ENCODE data around the gene RGR.

RGR gene

DNA sequence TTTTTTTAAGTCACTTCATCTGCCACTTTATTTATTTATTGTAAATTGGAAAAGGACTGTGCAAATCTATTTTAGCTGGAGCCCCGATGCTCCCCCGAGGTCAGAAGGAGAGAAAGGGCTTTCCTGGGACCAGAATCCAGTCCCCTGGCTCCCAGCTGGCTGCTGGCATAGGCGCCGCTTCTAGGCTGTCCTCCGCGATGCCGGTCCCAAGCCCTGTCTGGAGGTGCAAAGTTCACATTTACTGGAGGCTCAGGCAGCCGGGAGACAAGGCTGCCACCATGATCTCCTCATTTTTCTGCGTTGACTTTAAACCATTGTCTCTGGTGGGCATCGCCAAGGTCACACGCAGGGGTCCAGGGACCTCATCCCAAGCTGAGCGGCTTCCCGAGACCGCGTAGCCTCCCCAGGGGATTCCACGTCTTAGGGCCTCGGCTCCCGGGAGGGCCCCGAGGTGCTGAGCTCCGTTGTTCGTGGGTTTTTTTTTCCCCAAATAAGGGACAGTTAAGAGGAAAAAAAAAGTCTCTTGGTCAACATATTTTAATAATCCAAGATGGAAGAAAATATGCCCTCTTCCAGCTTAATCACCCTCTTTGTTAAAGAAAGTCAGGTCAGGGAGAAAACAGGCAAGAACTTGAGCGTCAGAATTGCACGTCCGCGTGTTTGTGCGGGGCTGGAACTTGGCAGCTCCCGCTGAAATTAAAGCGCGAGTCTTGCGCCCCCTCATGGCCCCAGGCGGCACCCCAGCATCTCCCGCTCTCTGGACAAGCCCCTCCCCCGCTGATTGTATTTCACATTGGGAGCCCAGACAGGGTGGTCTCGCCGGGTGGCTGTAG lies 11.9 kb downstream of the RGR start:
- H3K27ac ChIP-seq (ENCODE audit: low read depth, low read length) = no peak overlapping the region
- H3K9me3 ChIP-seq (ENCODE audit: control insufficient read depth in 1 of 2, low read length in 2 of 2) = no peaks in the 10 kb centered on the region
- no peak overlapping the region for H3K9ac ChIP-seq (ENCODE audit: low read depth in 1 of 2, low read length in 2 of 2)
- H3K4me3 ChIP-seq (ENCODE audit: low read depth in 1 of 2, low read length in 2 of 2) = no peak overlapping the region
- no peaks in the 10 kb centered on the region for H3K27me3 ChIP-seq (ENCODE audit: control insufficient read depth in 1 of 2, insufficient read depth in 2 of 2, low read length in 2 of 2)
- no peaks in the 10 kb centered on the region for H3K36me3 ChIP-seq (ENCODE audit: control insufficient read depth in 1 of 2, insufficient read depth in 2 of 2, low read length in 2 of 2)
- H3K4me1 ChIP-seq (ENCODE audit: control insufficient read depth in 1 of 2, insufficient read depth in 2 of 2, low read length in 2 of 2) = no peaks in the 10 kb centered on the region

- Histone ChIP-seq H3K9me3 (ENCODE audit: control insufficient read depth in 1 of 2, low read length in 2 of 2) (no peaks in the 10 kb centered on the region), H3K9ac (ENCODE audit: low read depth in 1 of 2, low read length in 2 of 2) (no peak overlapping the region), H3K4me1 (ENCODE audit: control insufficient read depth in 1 of 2, insufficient read depth in 2 of 2, low read length in 2 of 2) (no peaks in the 10 kb centered on the region), H3K27ac (ENCODE audit: low read depth, low read length) (no peak overlapping the region), H3K4me3 (ENCODE audit: low read depth in 1 of 2, low read length in 2 of 2) (no peak overlapping the region), H3K27me3 (ENCODE audit: control insufficient read depth in 1 of 2, insufficient read depth in 2 of 2, low read length in 2 of 2) (peaks cover 0 to 2% of the 10 kb centered on the region in 2 donors), H3K36me3 (ENCODE audit: control insufficient read depth in 1 of 2, insufficient read depth in 2 of 2, low read length in 2 of 2) (no peaks in the 10 kb centered on the region)
These were observed 12.6 kb downstream of the RGR start for GRCh38 chr10:84257343-84258020.

DNA sequence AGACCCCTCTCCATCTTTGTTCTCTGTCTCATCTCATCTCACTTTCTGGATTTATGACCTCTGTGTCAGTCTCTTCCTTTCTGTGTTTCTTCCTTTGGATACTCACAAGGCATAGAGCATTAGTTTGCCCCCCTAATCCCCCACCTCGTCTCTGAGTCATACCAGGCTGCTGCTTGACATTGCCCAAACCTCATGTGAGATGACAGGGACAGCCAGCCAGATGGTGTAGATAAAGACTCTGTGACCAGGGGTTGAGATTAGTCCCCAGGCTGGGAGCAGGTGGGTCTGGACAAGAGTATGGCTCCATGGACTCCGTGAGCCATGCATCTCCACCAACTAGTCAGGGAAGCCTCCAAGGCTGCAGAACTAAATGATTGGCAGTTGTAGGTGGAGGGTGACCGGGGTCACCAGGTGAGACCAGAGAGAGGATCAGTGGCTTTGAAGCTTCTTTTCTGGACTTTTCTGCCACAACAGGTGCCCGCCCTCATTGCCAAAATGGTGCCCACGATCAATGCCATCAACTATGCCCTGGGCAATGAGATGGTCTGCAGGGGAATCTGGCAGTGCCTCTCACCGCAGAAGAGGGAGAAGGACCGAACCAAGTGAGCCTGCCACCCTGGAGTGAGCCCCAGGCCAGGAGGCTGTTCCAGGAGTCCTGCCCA lies 13.3 kb downstream of the RGR start:
- peaks cover 0 to 5% of the 10 kb centered on the region in 2 donors for H3K27me3 ChIP-seq (ENCODE audit: control insufficient read depth in 1 of 2, insufficient read depth in 2 of 2, low read length in 2 of 2)

GRCh38 chr10:84261236-84261915 lies 16.5 kb downstream of the RGR start:
- Histone ChIP-seq H3K9ac (ENCODE audit: low read depth in 1 of 2, low read length in 2 of 2) (no peak overlapping the region), H3K9me3 (ENCODE audit: control insufficient read depth in 1 of 2, low read length in 2 of 2) (no peaks in the 10 kb centered on the region), H3K36me3 (ENCODE audit: control insufficient read depth in 1 of 2, insufficient read depth in 2 of 2, low read length in 2 of 2) (no peaks in the 10 kb centered on the region), H3K4me1 (ENCODE audit: control insufficient read depth in 1 of 2, insufficient read depth in 2 of 2, low read length in 2 of 2) (no peaks in the 10 kb centered on the region), H3K27ac (ENCODE audit: low read depth, low read length) (no peak overlapping the region), H3K4me3 (ENCODE audit: low read depth in 1 of 2, low read length in 2 of 2) (no peak overlapping the region), H3K27me3 (ENCODE audit: control insufficient read depth in 1 of 2, insufficient read depth in 2 of 2, low read length in 2 of 2) (peaks cover 0 to 5% of the 10 kb centered on the region in 2 donors)

More for the DNA sequence above, 13.3 kb downstream of the RGR start:
- H3K4me1 ChIP-seq (ENCODE audit: control insufficient read depth in 1 of 2, insufficient read depth in 2 of 2, low read length in 2 of 2) = no peaks in the 10 kb centered on the region
- H3K9me3 ChIP-seq (ENCODE audit: control insufficient read depth in 1 of 2, low read length in 2 of 2) = no peaks in the 10 kb centered on the region
- H3K4me3 ChIP-seq (ENCODE audit: low read depth in 1 of 2, low read length in 2 of 2) = no peak overlapping the region
- H3K36me3 ChIP-seq (ENCODE audit: control insufficient read depth in 1 of 2, insufficient read depth in 2 of 2, low read length in 2 of 2) = no peaks in the 10 kb centered on the region
- H3K27ac ChIP-seq (ENCODE audit: low read depth, low read length) = no peak overlapping the region
- H3K9ac ChIP-seq (ENCODE audit: low read depth in 1 of 2, low read length in 2 of 2) = no peak overlapping the region

DNA sequence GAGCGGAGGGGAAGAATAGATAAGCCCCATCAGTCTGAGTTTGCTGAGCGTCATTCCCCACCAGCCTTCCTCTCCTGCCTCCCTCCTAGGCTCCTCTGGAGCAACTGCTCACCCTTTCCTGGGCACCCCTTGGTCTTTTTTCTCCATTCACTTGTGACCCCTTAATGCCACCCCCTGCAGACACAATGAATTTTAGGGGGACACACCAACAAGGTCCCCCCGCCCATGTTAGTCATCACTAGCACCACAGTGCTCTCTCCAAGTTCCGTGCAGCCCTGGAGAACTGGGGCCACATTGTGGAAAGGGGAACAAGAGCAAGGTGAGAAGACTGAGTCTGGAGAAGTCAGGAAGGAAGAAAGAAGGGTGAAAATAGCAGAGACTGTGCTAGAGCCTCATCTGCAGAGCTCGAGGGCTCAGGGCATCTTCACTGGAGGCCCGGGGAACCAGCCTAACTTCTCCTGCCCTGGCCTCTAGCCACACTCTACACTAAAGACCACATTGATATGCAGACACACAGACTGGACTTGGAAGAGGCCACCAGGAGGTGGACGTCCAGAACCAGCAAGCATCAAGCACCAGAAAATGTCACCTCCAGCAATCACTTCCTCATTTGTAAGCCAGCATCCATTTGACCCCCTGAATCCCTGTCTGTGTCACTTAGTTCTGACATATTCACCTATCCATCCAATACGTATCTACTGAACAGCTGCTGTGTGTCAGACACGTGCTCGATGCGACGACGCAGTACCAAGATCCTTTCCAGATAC lies 17.5 kb downstream of the RGR start:
- Histone ChIP-seq H3K27ac (ENCODE audit: low read depth, low read length) (no peak overlapping the region), H3K9me3 (ENCODE audit: control insufficient read depth in 1 of 2, low read length in 2 of 2) (no peaks in the 10 kb centered on the region), H3K9ac (ENCODE audit: low read depth in 1 of 2, low read length in 2 of 2) (no peak overlapping the region), H3K4me1 (ENCODE audit: control insufficient read depth in 1 of 2, insufficient read depth in 2 of 2, low read length in 2 of 2) (no peaks in the 10 kb centered on the region), H3K36me3 (ENCODE audit: control insufficient read depth in 1 of 2, insufficient read depth in 2 of 2, low read length in 2 of 2) (no peaks in the 10 kb centered on the region), H3K27me3 (ENCODE audit: control insufficient read depth in 1 of 2, insufficient read depth in 2 of 2, low read length in 2 of 2) (peaks cover 0 to 5% of the 10 kb centered on the region in 2 donors), H3K4me3 (ENCODE audit: low read depth in 1 of 2, low read length in 2 of 2) (no peak overlapping the region)

DNA sequence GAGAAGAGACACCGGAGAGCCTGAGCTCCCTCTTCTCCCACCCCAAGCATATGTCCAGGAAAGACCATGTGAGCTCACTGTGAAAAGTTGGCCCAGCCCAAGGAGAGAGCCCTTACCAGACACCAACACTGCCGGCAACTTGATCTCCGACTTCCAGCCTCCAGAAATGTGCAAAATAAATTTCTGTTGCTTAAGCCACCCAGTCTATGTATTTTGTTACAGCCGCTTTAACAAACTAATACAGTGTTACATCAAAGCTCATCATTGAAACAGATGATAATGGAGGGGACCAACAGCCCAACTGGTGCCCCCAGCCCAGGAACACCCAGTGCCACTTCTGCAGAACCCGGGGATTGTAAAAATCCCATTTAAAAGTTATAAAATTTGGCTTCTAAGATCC lies 18.9 kb downstream of the RGR start:
- H3K4me3 ChIP-seq (ENCODE audit: low read depth in 1 of 2, low read length in 2 of 2) = no peak overlapping the region
- H3K9ac ChIP-seq (ENCODE audit: low read depth in 1 of 2, low read length in 2 of 2) = no peak overlapping the region
- H3K4me1 ChIP-seq (ENCODE audit: control insufficient read depth in 1 of 2, insufficient read depth in 2 of 2, low read length in 2 of 2) = no peaks in the 10 kb centered on the region
- no peaks in the 10 kb centered on the region for H3K9me3 ChIP-seq (ENCODE audit: control insufficient read depth in 1 of 2, low read length in 2 of 2)
- H3K27ac ChIP-seq (ENCODE audit: low read depth, low read length) = no peak overlapping the region
- peaks cover 0 to 5% of the 10 kb centered on the region in 2 donors for H3K27me3 ChIP-seq (ENCODE audit: control insufficient read depth in 1 of 2, insufficient read depth in 2 of 2, low read length in 2 of 2)
- H3K36me3 ChIP-seq (ENCODE audit: control insufficient read depth in 1 of 2, insufficient read depth in 2 of 2, low read length in 2 of 2) = no peaks in the 10 kb centered on the region

- Histone ChIP-seq H3K4me3 (ENCODE audit: low read depth in 1 of 2, low read length in 2 of 2) (no peak overlapping the region), H3K9me3 (ENCODE audit: control insufficient read depth in 1 of 2, low read length in 2 of 2) (no peaks in the 10 kb centered on the region), H3K27ac (ENCODE audit: low read depth, low read length) (no peak overlapping the region), H3K36me3 (ENCODE audit: control insufficient read depth in 1 of 2, insufficient read depth in 2 of 2, low read length in 2 of 2) (no peaks in the 10 kb centered on the region), H3K4me1 (ENCODE audit: control insufficient read depth in 1 of 2, insufficient read depth in 2 of 2, low read length in 2 of 2) (no peaks in the 10 kb centered on the region), H3K9ac (ENCODE audit: low read depth in 1 of 2, low read length in 2 of 2) (no peak overlapping the region), H3K27me3 (ENCODE audit: control insufficient read depth in 1 of 2, insufficient read depth in 2 of 2, low read length in 2 of 2) (peaks cover 0 to 5% of the 10 kb centered on the region in 2 donors)
These were observed 19.8 kb downstream of the RGR start for GRCh38 chr10:84264611-84265141.

GRCh38 chr10:84265418-84265817 lies 20.6 kb downstream of the RGR start:
- H3K36me3 ChIP-seq (ENCODE audit: control insufficient read depth in 1 of 2, insufficient read depth in 2 of 2, low read length in 2 of 2) = no peaks in the 10 kb centered on the region
- no peak overlapping the region for H3K27ac ChIP-seq (ENCODE audit: low read depth, low read length)
- no peak overlapping the region for H3K9ac ChIP-seq (ENCODE audit: low read depth in 1 of 2, low read length in 2 of 2)
- no peaks in the 10 kb centered on the region for H3K9me3 ChIP-seq (ENCODE audit: control insufficient read depth in 1 of 2, low read length in 2 of 2)
- H3K4me3 ChIP-seq (ENCODE audit: low read depth in 1 of 2, low read length in 2 of 2) = no peak overlapping the region
- peaks cover 0 to under 1% of the 10 kb centered on the region in 2 donors for H3K4me1 ChIP-seq (ENCODE audit: control insufficient read depth in 1 of 2, insufficient read depth in 2 of 2, low read length in 2 of 2)
- peaks cover 0 to 5% of the 10 kb centered on the region in 2 donors for H3K27me3 ChIP-seq (ENCODE audit: control insufficient read depth in 1 of 2, insufficient read depth in 2 of 2, low read length in 2 of 2)

- Histone ChIP-seq H3K27me3 (ENCODE audit: control insufficient read depth in 1 of 2, insufficient read depth in 2 of 2, low read length in 2 of 2) (peaks cover 0 to 2% of the 10 kb centered on the region in 2 donors), H3K27ac (ENCODE audit: low read depth, low read length) (no peak overlapping the region), H3K36me3 (ENCODE audit: control insufficient read depth in 1 of 2, insufficient read depth in 2 of 2, low read length in 2 of 2) (no peaks in the 10 kb centered on the region), H3K9me3 (ENCODE audit: control insufficient read depth in 1 of 2, low read length in 2 of 2) (no peaks in the 10 kb centered on the region), H3K4me3 (ENCODE audit: low read depth in 1 of 2, low read length in 2 of 2) (no peak overlapping the region), H3K9ac (ENCODE audit: low read depth in 1 of 2, low read length in 2 of 2) (no peak overlapping the region), H3K4me1 (ENCODE audit: control insufficient read depth in 1 of 2, insufficient read depth in 2 of 2, low read length in 2 of 2) (peaks cover 0 to 3% of the 10 kb centered on the region in 2 donors)
These were observed 22.8 kb downstream of the RGR start for GRCh38 chr10:84267503-84268126.

Data from duodenal mucosa (tissue), 2 donors.